Measurements from ENCODE around the gene NUDT14.

Gene NUDT14

GRCh38 chr14:105152794-105153241, 28.3 kb downstream of the NUDT14 start:
- H3K4me1 ChIP-seq (ENCODE audit: control insufficient read depth, insufficient read depth, low read length): no peaks in the 10 kb centered on the region
- H3K9me3 ChIP-seq (ENCODE audit: control insufficient read depth, insufficient read depth, low read depth, low read length): no peaks in the 10 kb centered on the region
- ChIA-PET CTCF (no interaction called here), POLR2A (no interaction called here)
- H3K4me3 ChIP-seq (ENCODE audit: low read depth, low read length): no peak overlapping the region
- no peak overlapping the region for H3K27ac ChIP-seq (ENCODE audit: extremely low read depth, low read depth, low read length)
- TF ChIP-seq ZNF423 (tag by site-specific recombination; IDR thresholded peaks at IDR 0.05) (no peak), ZNF704 (tag by site-specific recombination; IDR thresholded peaks at IDR 0.05) (no peak), KLF8 (tag by site-specific recombination; IDR thresholded peaks at IDR 0.05) (peak; percentile 20; the same call in 1 of the 2 replicates), ZFHX2 (tag by site-specific recombination; conservative IDR thresholded peaks at IDR 0.05) (no peak), HOXA7 (CRISPR knock-in tag; IDR thresholded peaks at IDR 0.05; ENCODE audit: borderline replicate concordance) (no peak)
- TF ChIP-seq, protein P1, sequence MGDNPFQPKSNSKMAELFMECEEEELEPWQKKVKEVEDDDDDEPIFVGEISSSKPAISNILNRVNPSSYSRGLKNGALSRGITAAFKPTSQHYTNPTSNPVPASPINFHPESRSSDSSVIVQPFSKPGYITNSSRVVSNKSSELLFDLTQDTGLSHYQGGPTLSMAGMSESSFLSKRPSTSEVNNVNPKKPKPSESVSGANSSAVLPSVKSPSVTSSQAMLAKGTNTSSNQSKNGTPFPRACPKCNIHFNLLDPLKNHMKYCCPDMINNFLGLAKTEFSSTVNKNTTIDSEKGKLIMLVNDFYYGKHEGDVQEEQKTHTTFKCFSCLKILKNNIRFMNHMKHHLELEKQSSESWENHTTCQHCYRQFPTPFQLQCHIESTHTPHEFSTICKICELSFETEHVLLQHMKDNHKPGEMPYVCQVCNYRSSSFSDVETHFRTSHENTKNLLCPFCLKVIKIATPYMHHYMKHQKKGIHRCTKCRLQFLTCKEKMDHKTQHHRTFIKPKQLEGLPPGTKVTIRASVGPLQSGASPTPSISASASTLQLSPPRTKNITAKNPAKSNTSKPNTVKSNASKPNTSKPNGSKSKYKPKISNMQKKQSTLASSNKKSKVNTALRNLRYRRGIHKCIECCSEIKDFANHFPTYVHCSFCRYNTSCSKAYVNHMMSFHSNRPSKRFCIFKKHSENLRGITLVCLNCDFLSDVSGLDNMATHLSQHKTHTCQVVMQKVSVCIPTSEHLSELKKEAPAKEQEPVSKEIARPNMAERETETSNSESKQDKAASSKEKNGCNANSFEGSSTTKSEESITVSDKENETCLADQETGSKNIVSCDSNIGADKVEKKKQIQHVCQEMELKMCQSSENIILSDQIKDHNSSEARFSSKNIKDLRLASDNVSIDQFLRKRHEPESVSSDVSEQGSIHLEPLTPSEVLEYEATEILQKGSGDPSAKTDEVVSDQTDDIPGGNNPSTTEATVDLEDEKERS (tag by site-specific recombination; IDR thresholded peaks at IDR 0.05): no peak
- peaks cover 0 to 70% of the 10 kb centered on the region in 2 experiments; a peak in 1 of 3 replicates for H3K36me3 ChIP-seq (ENCODE audit: control insufficient read depth in 2 of 2, insufficient read depth in 1 of 2, low read length in 2 of 2)

DNA sequence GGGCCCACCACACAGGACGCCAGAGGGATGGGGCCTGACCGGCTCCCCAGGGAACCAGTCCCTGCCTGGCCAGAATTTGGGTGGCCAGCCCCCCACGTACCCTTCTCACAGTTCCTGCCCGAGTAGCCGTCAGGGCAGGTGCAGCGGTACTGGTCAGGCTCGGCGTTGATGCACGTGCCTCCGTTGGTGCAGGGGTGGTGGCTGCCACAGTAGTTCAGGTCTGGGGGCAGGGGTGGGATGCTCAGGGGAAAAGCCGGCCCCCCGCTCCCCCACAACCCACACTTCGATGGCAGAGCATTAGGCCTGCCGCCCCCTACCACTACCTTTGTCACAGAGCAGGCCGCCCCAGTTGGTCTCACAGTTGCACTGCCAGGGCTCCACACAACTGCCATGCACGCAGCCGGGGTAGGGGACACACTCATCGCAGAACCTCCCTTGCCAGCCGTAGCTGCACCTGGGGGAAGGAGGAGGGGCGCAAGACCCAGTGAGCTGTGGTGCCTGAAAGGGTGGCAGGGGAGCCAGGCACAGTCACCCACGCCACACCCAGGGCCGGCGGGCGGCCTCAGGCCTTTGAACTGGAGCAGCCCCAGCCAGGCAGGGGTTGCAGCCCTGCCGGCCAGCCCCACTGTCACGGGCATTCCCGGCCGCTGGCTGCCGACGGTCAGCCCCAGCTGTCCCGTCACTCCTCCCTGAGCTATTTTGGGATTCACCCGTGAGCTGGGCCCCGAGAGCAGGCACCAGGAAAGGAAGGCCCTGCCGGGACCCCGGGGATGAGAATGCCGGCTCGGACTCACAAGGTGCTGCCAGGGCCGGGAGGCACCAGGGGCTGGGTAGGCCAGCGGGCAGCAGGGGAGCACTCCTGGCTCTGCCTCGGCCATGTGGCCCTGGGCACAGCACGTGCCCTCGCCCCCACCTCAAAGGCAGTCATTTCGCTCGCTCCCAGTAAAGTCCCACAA, 29.0 kb downstream of the NUDT14 start:
- Histone ChIP-seq H3K36me3 (ENCODE audit: control insufficient read depth in 2 of 2, insufficient read depth in 1 of 2, low read length in 2 of 2) (peaks cover 0 to 65% of the 10 kb centered on the region in 2 experiments; a peak in 1 of 3 replicates), H3K27ac (ENCODE audit: extremely low read depth, low read depth, low read length) (no peak overlapping the region), H3K4me1 (ENCODE audit: control insufficient read depth, insufficient read depth, low read length) (no peaks in the 10 kb centered on the region), H3K4me3 (ENCODE audit: low read depth, low read length) (no peak overlapping the region), H3K9me3 (ENCODE audit: control insufficient read depth, insufficient read depth, low read depth, low read length) (no peaks in the 10 kb centered on the region)
- TF ChIP-seq GLIS1 (tag by site-specific recombination; IDR thresholded peaks at IDR 0.05): no peak
- no peak for TF ChIP-seq ZNF112 (tag by site-specific recombination; IDR thresholded peaks at IDR 0.05)
- no peak for TF ChIP-seq ZBTB26 (tag by site-specific recombination; optimal IDR thresholded peaks at IDR 0.05)
- TF ChIP-seq ZNF624 (tag by site-specific recombination; IDR thresholded peaks at IDR 0.05): no peak
- TF ChIP-seq ZNF426 (tag by site-specific recombination; IDR thresholded peaks at IDR 0.05): no peak
- TF ChIP-seq ZNF600 (tag by site-specific recombination; IDR thresholded peaks at IDR 0.05): 0 out of 2 replicates have a peak, but pooled peaks have one; percentile 25
- TF ChIP-seq HIC1 (tag by site-specific recombination; IDR thresholded peaks at IDR 0.05): 0 out of 2 replicates have a peak, but pooled peaks have one; percentile 15
- TF ChIP-seq ZNF473 (tag by site-specific recombination; IDR thresholded peaks at IDR 0.05): no peak
- TF ChIP-seq ZNF157 (tag by site-specific recombination; IDR thresholded peaks at IDR 0.05): no peak
- TF ChIP-seq ZNF146 (tag by site-specific recombination; IDR thresholded peaks at IDR 0.05): no peak
- ChIA-PET POLR2A (no interaction called here), CTCF (no interaction called here)

All from HEK293 (cell line).